HCT116 (cell line): ENCODE data around the gene SSR1. TPM values are rescaled to one million over a fixed set of nuclear protein-coding genes. Genes with fewer than 3 reads are reported as not detected.

ENCODE experiments used
- ATAC-seq: fragments of 200-7000 bp; cut with Tn5 transposase; 2 replicates; pipeline ENCODE4 v1.9.1; 2020; ENCODE audit warnings: mild to moderate bottlenecking, moderate library complexity
- BruUV-seq: library from RNA; stranded (reverse); fragments of 400-500 nt; replicated peaks from 2 replicates; lab custom pipeline; 2021; lab: Mats Ljungman, UMichigan
- CTCF ChIA-PET: fragments of 300-600 bp; sonication (Branson Sonifier 250); formaldehyde crosslinking; loops from one replicate; lab custom pipeline; 2021; ENCODE audit warnings: antibody characterized with exemption; lab: Charles Lee
- POLR2A ChIA-PET: fragments of 300-600, 350-600 bp; sonication (Branson Sonifier 250); formaldehyde crosslinking; loops from one replicate; lab custom pipeline; 2021; ENCODE audit warnings: antibody characterized with exemption; lab: Charles Lee
- RAD21 ChIA-PET, 2 experiments: fragments of 300-600 bp; sonication (Branson Sonifier 250); formaldehyde crosslinking; loops; one replicate each; lab custom pipeline; 2023; ENCODE audit warnings: low total read pairs in 2 of 2; ENCODE audit not compliant: uncharacterized antibody in 2 of 2, unreplicated experiment in 2 of 2, low non-redundant PET in 1 of 2; lab: Charles Lee
- DNase-seq: peaks from one replicate; pipeline ENCODE4 v3.0.0-alpha.2; 2010; ENCODE audit warnings: low read depth, low spot score
- H2AFZ ChIP-seq: fragments of 200-600 bp; shearing (Covaris generic), sonication (generic); 2 replicates; pipeline ENCODE4 v1.6.1; 2017; ENCODE audit warnings: low read depth, mixed run types, mixed read lengths, antibody characterized with exemption, low read length; ENCODE audit not compliant: poor library complexity, severe bottlenecking
- H3K27ac ChIP-seq: 2 replicates; pipeline ENCODE4 v1.5.1; 2012; ENCODE audit warnings: low read depth, low read length
- H3K27me3 ChIP-seq: fragments of 200-600 bp; sonication (generic); 2 replicates; pipeline ENCODE4 v1.6.1; 2016; ENCODE audit warnings: mixed run types, low read length, mixed read lengths; ENCODE audit not compliant: insufficient read depth
- H3K36me3 ChIP-seq, 2 experiments: fragments of 200-500 bp in 1 of 2; fragments of 200-600 bp in 1 of 2; sonication (Bioruptor generic) in 1 of 2; sonication (generic) in 1 of 2; 2 replicates each; pipeline versions ENCODE4 v1.5.1 to v1.6.1; 2014 to 2016; ENCODE audit warnings: low read length in 2 of 2, inconsistent platforms in 1 of 2, mixed read lengths in 1 of 2, mixed run types in 1 of 2; ENCODE audit not compliant: insufficient read depth in 2 of 2, control insufficient read depth in 1 of 2
- H3K4me1 ChIP-seq, 2 experiments: fragments of 200-600 bp in 1 of 2; sonication (generic) in 1 of 2; 2 replicates each; pipeline versions ENCODE4 v1.5.1 to v1.6.1; 2012 to 2017; ENCODE audit warnings: low read length in 2 of 2, inconsistent platforms in 1 of 2, mild to moderate bottlenecking in 1 of 2, mixed read lengths in 1 of 2, mixed run types in 1 of 2, moderate library complexity in 1 of 2; ENCODE audit not compliant: insufficient read depth in 2 of 2, control insufficient read depth in 1 of 2
- H3K4me2 ChIP-seq: fragments of 200-600 bp; sonication (generic); 2 replicates; pipeline ENCODE4 v1.6.1; 2017; ENCODE audit warnings: mixed run types, low read length, mixed read lengths
- H3K4me3 ChIP-seq, 2 experiments: fragments of 200-600 bp in 1 of 2; sonication (generic) in 1 of 2; replicated peaks in 1 of 2; 2 replicates each; pipeline ENCODE4 v1.5.1; 2011 to 2016; ENCODE audit warnings: low read length in 2 of 2, control low read depth in 1 of 2, low read depth in 1 of 2, mild to moderate bottlenecking in 1 of 2, mixed read lengths in 1 of 2, mixed run types in 1 of 2
- H3K79me2 ChIP-seq: fragments of 200-600 bp; sonication (generic); 2 replicates; pipeline ENCODE4 v1.6.1; 2017; ENCODE audit warnings: mild to moderate bottlenecking, mixed run types, low read length, moderate library complexity, mixed read lengths; ENCODE audit not compliant: insufficient read depth
- H3K9ac ChIP-seq: fragments of 200-600 bp; sonication (generic); 2 replicates; pipeline ENCODE4 v1.6.1; 2016; ENCODE audit warnings: low read length, mixed read lengths
- H3K9me2 ChIP-seq: fragments of 200-600 bp; sonication (generic), shearing (Covaris generic); 2 replicates; pipeline ENCODE4 v1.6.1; 2017; ENCODE audit warnings: mixed run types, mild to moderate bottlenecking, moderate library complexity; ENCODE audit not compliant: insufficient read depth
- H3K9me3 ChIP-seq, 2 experiments: fragments of 200-500 bp in 1 of 2; fragments of 200-600 bp in 1 of 2; sonication (Bioruptor generic) in 1 of 2; sonication (generic) in 1 of 2; 2 replicates each; pipeline ENCODE4 v1.6.1; 2014 to 2017; ENCODE audit warnings: low read length in 2 of 2, mixed read lengths in 2 of 2, inconsistent platforms in 1 of 2, low read depth in 1 of 2, mild to moderate bottlenecking in 1 of 2, mixed run types in 1 of 2, moderate library complexity in 1 of 2; ENCODE audit not compliant: control insufficient read depth in 1 of 2, insufficient read depth in 1 of 2
- H4K20me1 ChIP-seq: fragments of 200-600 bp; sonication (generic), shearing (Covaris generic); 2 replicates; pipeline ENCODE4 v1.6.1; 2017; ENCODE audit warnings: mixed run types, mild to moderate bottlenecking, moderate library complexity; ENCODE audit not compliant: insufficient read depth
- CBX3 ChIP-seq: IDR thresholded peaks from 2 replicates; pipeline ENCODE4 v1.6.1; 2012; ENCODE audit warnings: low read depth
- CEBPB ChIP-seq: IDR thresholded peaks from 2 replicates; pipeline ENCODE4 v1.6.1; 2012; ENCODE audit warnings: low read depth
- EZH2 ChIP-seq: fragments of 200-600 bp; sonication (generic); IDR thresholded peaks from 2 replicates; pipeline ENCODE4 v1.6.1; 2017; ENCODE audit warnings: antibody characterized with exemption, mixed run types
- EZH2phosphoT487 ChIP-seq: fragments of 200-600 bp; IDR thresholded peaks from 2 replicates; pipeline ENCODE4 v1.6.1; 2018; ENCODE audit warnings: antibody characterized with exemption, borderline replicate concordance
- JUND ChIP-seq: IDR thresholded peaks from 2 replicates; pipeline ENCODE4 v1.6.1; 2012
- POLR2A ChIP-seq: IDR thresholded peaks from 2 replicates; pipeline ENCODE4 v1.7.0; 2011; ENCODE audit warnings: borderline replicate concordance; ENCODE audit not compliant: insufficient read depth, insufficient read length; ENCODE audit errors: extremely low read depth
- SP1 ChIP-seq: IDR thresholded peaks from 2 replicates; pipeline ENCODE4 v1.6.1; 2012; ENCODE audit warnings: low read depth
- SRF ChIP-seq: IDR thresholded peaks from 2 replicates; pipeline ENCODE4 v1.6.1; 2012; ENCODE audit warnings: low read depth
- YY1 ChIP-seq: IDR thresholded peaks from 2 replicates; pipeline ENCODE4 v1.6.1; 2011; ENCODE audit warnings: low read length, low read depth, moderate library complexity, mild to moderate bottlenecking; ENCODE audit not compliant: insufficient replicate concordance; ENCODE audit errors: extremely low read depth
- ZFX ChIP-seq: fragments of 450-650 bp; IDR thresholded peaks from 2 replicates; pipeline ENCODE4 v1.6.1; 2017
- intact Hi-C: fragments of 100-400 bp; cut with micrococcal nuclease; formaldehyde crosslinking; loops from 2 replicates; pipeline ENCODE4 v1.10.0; 2022
- total RNA-seq: library from RNA; stranded (reverse); gene quantifications from one replicate; pipeline ENCODE4 v1.2.1, GENCODE V29; 2021; ENCODE audit not compliant: unreplicated experiment
- TF ChIP-seq, protein P1 (sequence below): IDR thresholded peaks from 2 replicates; pipeline ENCODE4 v1.6.1; 2011; ENCODE audit warnings: mild to moderate bottlenecking, low read length, moderate library complexity; ENCODE audit not compliant: insufficient replicate concordance; ENCODE audit errors: extremely low read depth
- TF ChIP-seq, protein P2 (sequence below): IDR thresholded peaks from 2 replicates; pipeline ENCODE4 v1.6.1; 2012; ENCODE audit warnings: low read depth
- TF ChIP-seq, protein P3 (sequence below): IDR thresholded peaks from 2 replicates; pipeline ENCODE4 v1.6.1; 2012
- TF ChIP-seq, protein P4 (sequence below), 3 experiments: fragments of 200-600 bp in 1 of 3; sonication (generic) in 1 of 3; IDR thresholded peaks in 2 of 3; conservative IDR thresholded peaks in 1 of 3; 2 replicates each; pipeline ENCODE4 v1.5.1; 2012 to 2017; ENCODE audit warnings: low read depth in 2 of 3, low read length in 2 of 3, antibody characterized with exemption in 1 of 3, borderline replicate concordance in 1 of 3, control low read depth in 1 of 3, mild to moderate bottlenecking in 1 of 3, mixed read lengths in 1 of 3, mixed run types in 1 of 3, moderate library complexity in 1 of 3; ENCODE audit not compliant: insufficient read depth in 1 of 3

The SSR1 gene
- total RNA-seq, 1 experiment from 2014 or later: 127 TPM

DNA sequence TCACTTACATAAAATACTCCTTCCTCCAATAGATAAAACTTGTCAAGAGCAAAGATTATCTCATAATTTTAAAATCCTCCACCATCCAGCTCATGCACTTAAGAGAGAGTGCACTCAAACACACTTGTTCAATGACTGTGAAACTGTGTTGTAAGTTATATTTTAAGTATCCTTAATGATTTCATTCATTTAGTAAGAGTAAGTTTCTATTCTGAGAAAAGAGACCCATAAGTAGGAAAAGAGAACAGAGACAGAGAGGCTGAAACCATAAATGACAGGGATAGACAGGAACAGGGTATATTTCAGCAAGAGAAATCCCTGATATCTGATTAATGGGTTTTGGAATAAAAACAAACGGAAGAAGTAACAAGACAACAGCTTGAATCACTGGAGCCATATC lies 8.2 kb downstream of the SSR1 start (continued):
- no peak for TF ChIP-seq SP1
- no peak for TF ChIP-seq EZH2
- TF ChIP-seq, protein P1, sequence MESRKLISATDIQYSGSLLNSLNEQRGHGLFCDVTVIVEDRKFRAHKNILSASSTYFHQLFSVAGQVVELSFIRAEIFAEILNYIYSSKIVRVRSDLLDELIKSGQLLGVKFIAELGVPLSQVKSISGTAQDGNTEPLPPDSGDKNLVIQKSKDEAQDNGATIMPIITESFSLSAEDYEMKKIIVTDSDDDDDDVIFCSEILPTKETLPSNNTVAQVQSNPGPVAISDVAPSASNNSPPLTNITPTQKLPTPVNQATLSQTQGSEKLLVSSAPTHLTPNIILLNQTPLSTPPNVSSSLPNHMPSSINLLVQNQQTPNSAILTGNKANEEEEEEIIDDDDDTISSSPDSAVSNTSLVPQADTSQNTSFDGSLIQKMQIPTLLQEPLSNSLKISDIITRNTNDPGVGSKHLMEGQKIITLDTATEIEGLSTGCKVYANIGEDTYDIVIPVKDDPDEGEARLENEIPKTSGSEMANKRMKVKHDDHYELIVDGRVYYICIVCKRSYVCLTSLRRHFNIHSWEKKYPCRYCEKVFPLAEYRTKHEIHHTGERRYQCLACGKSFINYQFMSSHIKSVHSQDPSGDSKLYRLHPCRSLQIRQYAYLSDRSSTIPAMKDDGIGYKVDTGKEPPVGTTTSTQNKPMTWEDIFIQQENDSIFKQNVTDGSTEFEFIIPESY: no peak
- TF ChIP-seq SRF: no peak

DNA sequence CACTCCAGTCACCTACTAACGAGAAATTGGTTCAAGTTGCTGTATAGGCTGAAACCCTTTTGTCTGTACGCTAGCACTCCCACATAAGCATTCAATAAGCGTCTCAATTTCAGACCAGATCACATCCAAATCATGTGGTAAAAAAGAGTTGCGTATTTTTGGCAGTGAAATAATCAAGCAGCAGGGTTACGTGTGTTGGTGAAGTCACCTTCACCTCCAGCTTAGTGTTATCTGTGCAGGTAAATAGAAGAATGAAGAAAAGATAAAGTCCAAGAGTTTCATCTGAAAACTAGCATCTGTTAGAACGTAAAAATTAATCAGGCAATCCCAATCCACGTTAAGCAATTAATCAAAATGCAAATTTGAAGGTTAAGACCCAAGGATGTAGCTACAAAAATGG lies 11.3 kb downstream of the SSR1 start:
- RAD21 ChIA-PET: no interaction called here
- POLR2A ChIA-PET: no interaction called here
- no TSS peak for BruUV-seq
- Histone ChIP-seq H3K9ac (no peak overlapping the region), H3K4me2 (no peak overlapping the region), H3K4me1 (no peaks in the 10 kb centered on the region), H3K9me2 (no peaks in the 10 kb centered on the region), H2AFZ (no peak overlapping the region), H4K20me1 (peaks cover 3% of the 10 kb centered on the region; the same call in 1 of the 2 replicates), H3K9me3 (no peaks in the 10 kb centered on the region), H3K27ac (no peak overlapping the region), H3K4me3 (no peak overlapping the region), H3K79me2 (peaks cover 81% of the 10 kb centered on the region), H3K27me3 (no peaks in the 10 kb centered on the region), H3K36me3 (peaks cover 51 to 63% of the 10 kb centered on the region in 2 experiments)
- DNase-seq (no peak), ATAC-seq (no peak)
- TF ChIP-seq YY1 (no peak), CBX3 (no peak), CEBPB (no peak), JUND (no peak), POLR2A (no peak), ZFX (no peak), EZH2phosphoT487 (no peak)
- TF ChIP-seq, protein P2, sequence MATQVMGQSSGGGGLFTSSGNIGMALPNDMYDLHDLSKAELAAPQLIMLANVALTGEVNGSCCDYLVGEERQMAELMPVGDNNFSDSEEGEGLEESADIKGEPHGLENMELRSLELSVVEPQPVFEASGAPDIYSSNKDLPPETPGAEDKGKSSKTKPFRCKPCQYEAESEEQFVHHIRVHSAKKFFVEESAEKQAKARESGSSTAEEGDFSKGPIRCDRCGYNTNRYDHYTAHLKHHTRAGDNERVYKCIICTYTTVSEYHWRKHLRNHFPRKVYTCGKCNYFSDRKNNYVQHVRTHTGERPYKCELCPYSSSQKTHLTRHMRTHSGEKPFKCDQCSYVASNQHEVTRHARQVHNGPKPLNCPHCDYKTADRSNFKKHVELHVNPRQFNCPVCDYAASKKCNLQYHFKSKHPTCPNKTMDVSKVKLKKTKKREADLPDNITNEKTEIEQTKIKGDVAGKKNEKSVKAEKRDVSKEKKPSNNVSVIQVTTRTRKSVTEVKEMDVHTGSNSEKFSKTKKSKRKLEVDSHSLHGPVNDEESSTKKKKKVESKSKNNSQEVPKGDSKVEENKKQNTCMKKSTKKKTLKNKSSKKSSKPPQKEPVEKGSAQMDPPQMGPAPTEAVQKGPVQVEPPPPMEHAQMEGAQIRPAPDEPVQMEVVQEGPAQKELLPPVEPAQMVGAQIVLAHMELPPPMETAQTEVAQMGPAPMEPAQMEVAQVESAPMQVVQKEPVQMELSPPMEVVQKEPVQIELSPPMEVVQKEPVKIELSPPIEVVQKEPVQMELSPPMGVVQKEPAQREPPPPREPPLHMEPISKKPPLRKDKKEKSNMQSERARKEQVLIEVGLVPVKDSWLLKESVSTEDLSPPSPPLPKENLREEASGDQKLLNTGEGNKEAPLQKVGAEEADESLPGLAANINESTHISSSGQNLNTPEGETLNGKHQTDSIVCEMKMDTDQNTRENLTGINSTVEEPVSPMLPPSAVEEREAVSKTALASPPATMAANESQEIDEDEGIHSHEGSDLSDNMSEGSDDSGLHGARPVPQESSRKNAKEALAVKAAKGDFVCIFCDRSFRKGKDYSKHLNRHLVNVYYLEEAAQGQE: no peak
- TF ChIP-seq, protein P3, sequence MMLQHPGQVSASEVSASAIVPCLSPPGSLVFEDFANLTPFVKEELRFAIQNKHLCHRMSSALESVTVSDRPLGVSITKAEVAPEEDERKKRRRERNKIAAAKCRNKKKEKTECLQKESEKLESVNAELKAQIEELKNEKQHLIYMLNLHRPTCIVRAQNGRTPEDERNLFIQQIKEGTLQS: no peak
- TF ChIP-seq, protein P1: no peak
- TF ChIP-seq, protein P4, sequence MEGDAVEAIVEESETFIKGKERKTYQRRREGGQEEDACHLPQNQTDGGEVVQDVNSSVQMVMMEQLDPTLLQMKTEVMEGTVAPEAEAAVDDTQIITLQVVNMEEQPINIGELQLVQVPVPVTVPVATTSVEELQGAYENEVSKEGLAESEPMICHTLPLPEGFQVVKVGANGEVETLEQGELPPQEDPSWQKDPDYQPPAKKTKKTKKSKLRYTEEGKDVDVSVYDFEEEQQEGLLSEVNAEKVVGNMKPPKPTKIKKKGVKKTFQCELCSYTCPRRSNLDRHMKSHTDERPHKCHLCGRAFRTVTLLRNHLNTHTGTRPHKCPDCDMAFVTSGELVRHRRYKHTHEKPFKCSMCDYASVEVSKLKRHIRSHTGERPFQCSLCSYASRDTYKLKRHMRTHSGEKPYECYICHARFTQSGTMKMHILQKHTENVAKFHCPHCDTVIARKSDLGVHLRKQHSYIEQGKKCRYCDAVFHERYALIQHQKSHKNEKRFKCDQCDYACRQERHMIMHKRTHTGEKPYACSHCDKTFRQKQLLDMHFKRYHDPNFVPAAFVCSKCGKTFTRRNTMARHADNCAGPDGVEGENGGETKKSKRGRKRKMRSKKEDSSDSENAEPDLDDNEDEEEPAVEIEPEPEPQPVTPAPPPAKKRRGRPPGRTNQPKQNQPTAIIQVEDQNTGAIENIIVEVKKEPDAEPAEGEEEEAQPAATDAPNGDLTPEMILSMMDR (IDR thresholded peaks at IDR 0.05 in 2 of 3, conservative IDR thresholded peaks at IDR 0.05 in 1 of 3; ENCODE audit: borderline replicate concordance in 1 of 3, insufficient read depth in 1 of 3, low read depth in 2 of 3, low read length in 2 of 3): no peak
- CTCF ChIA-PET: no interaction called here
- intact Hi-C loops: no loop called here
